HG02623 (cell line): ENCODE results near the gene PIM3.

Experiments
- ATAC-seq: cut with Tn5 transposase; IDR thresholded peaks from one replicate; pipeline ENCODE4 v1.9.1; 2021; ENCODE audit warnings: moderate library complexity; ENCODE audit not compliant: unreplicated experiment

The PIM3 gene

GRCh38 chr22:49954991-49955580 lies 5.5 kb upstream of the PIM3 start:
- no peak for ATAC-seq

GRCh38 chr22:49955581-49956417 lies 4.8 kb upstream of the PIM3 start:
- ATAC-seq, result no peak

- ATAC-seq, result no peak
Measured at GRCh38 chr22:49956418-49956770, 4.2 kb upstream of the PIM3 start.

GRCh38 chr22:49956914-49957825 lies 3.4 kb upstream of the PIM3 start:
- no peak for ATAC-seq

- no peak for ATAC-seq
Measured at GRCh38 chr22:49957826-49958365, 2.7 kb upstream of the PIM3 start.

GRCh38 chr22:49958366-49958921 lies 2.1 kb upstream of the PIM3 start:
- no peak for ATAC-seq

GRCh38 chr22:49958931-49959781 lies 1.4 kb upstream of the PIM3 start:
- no peak for ATAC-seq

- peak; percentile 4 for ATAC-seq
Measured at GRCh38 chr22:49959782-49960158, 802 bp upstream of the PIM3 start.

GRCh38 chr22:49961005-49961600 lies 531 bp downstream of the PIM3 start:
- ATAC-seq, result no peak

- no peak for ATAC-seq
Measured at GRCh38 chr22:49961601-49962011, 1.0 kb downstream of the PIM3 start.

- ATAC-seq, result no peak
Measured at GRCh38 chr22:49962012-49962750, 1.6 kb downstream of the PIM3 start.

GRCh38 chr22:49962751-49963646 lies 2.4 kb downstream of the PIM3 start:
- ATAC-seq, result no peak

- no peak for ATAC-seq
Measured at GRCh38 chr22:49963647-49964026, 3.1 kb downstream of the PIM3 start.

- ATAC-seq, result no peak
Measured at GRCh38 chr22:49964136-49965090, 3.8 kb downstream of the PIM3 start.

GRCh38 chr22:49965091-49966040 lies 4.8 kb downstream of the PIM3 start:
- ATAC-seq, result no peak
